BJ (cell line): Measurements from ENCODE around the gene NDUFA6. TPM values are rescaled to one million over a fixed set of nuclear protein-coding genes. Genes with fewer than 3 reads are reported as not detected.

Experiments used
- CTCF ChIA-PET: fragments of 350-600 bp; formaldehyde crosslinking; extraction: SDS; loops from one replicate; lab custom pipeline; 2021; ENCODE audit warnings: antibody characterized with exemption, inconsistent platforms; lab: Yijun Ruan, JAX
- POLR2A ChIA-PET: fragments of 300-600 bp; sonication (Branson Sonifier 250); formaldehyde crosslinking; extraction: SDS; loops from one replicate; lab custom pipeline; 2021; ENCODE audit warnings: antibody characterized with exemption; lab: Charles Lee
- DNase-seq: peaks from one replicate; pipeline ENCODE4 v3.0.0-alpha.2; 2011; ENCODE audit warnings: low read depth
- H3K27me3 ChIP-seq: 2 replicates; pipeline ENCODE4 v1.6.0; 2011; ENCODE audit warnings: low read length; ENCODE audit not compliant: control insufficient read depth, insufficient read depth
- H3K36me3 ChIP-seq: 2 replicates; pipeline ENCODE4 v1.5.1; 2011; ENCODE audit warnings: low read length; ENCODE audit not compliant: control insufficient read depth, insufficient read depth
- H3K4me3 ChIP-seq: 2 replicates; pipeline ENCODE4 v1.5.1; 2011; ENCODE audit warnings: low read depth, mild to moderate bottlenecking, control low read depth, low read length
- polyA plus RNA-seq: library from polyadenylated mRNA; depleted of rRNA; stranded (reverse); fragments of >200 nt; gene quantifications from 2 replicates; pipeline ENCODE4 v1.2.3, GENCODE V29; 2011
- TF ChIP-seq, protein P1 (sequence below): IDR thresholded peaks from 2 replicates; pipeline ENCODE4 v1.5.1; 2011; ENCODE audit warnings: low read depth, mild to moderate bottlenecking, control low read depth, inconsistent platforms, low read length, moderate library complexity; ENCODE audit not compliant: insufficient read depth

NDUFA6 gene
- polyA plus RNA-seq, 1 experiment = 76.0 TPM

DNA sequence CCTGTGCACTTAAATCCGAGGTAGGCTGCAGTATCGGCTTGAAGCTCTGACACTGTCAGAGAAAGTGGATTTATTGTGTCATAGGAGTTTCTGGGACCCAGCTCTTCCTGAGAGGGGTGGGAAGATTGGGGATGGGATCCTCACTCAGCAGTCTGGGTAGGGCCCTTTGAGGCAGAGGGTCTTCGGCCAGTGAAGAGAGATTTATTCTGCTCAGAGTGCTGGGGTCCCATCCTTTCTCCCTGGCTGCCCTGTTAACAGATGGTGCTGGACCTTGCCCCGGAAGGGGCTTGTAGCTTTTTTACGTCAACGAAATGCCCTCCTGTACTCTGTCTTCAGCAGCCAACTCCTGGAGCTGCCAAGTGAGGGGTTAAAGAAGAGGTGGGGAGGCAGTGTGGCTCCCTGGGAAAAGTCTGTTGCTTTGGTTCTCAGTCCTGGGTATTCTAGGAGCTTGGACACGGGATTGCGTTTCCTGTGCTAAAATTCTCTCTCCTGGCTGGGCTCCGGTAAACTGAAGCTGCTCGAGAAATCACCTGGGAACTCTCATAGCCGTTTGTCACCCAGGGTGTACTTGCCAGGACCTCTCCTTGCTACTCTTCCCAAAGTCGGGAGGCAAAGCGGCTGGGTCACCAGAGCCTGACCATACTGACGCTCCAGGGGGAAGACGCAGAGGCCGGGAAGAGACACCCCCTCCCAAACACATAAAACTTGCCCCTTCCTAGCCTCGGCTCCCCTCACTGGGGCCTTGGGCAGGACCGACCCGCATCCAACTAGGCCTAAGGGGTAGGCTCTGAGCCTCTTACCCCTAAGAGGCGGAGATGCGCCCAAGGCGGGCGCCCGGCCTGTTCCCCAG, 11.9 kb downstream of the NDUFA6 start:
- H3K27me3 ChIP-seq = no peaks in the 10 kb centered on the region
- TF ChIP-seq, protein P1, sequence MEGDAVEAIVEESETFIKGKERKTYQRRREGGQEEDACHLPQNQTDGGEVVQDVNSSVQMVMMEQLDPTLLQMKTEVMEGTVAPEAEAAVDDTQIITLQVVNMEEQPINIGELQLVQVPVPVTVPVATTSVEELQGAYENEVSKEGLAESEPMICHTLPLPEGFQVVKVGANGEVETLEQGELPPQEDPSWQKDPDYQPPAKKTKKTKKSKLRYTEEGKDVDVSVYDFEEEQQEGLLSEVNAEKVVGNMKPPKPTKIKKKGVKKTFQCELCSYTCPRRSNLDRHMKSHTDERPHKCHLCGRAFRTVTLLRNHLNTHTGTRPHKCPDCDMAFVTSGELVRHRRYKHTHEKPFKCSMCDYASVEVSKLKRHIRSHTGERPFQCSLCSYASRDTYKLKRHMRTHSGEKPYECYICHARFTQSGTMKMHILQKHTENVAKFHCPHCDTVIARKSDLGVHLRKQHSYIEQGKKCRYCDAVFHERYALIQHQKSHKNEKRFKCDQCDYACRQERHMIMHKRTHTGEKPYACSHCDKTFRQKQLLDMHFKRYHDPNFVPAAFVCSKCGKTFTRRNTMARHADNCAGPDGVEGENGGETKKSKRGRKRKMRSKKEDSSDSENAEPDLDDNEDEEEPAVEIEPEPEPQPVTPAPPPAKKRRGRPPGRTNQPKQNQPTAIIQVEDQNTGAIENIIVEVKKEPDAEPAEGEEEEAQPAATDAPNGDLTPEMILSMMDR = no peak
- POLR2A ChIA-PET = interaction anchor here (0.5 kb wide), 1 partner anchor 1013 kb away, joined by 3 read pairs; no protein-coding TSS in a partner anchor
- H3K4me3 ChIP-seq = peak overlapping the region; percentile 80
- peaks cover 15% of the 10 kb centered on the region for H3K36me3 ChIP-seq
- CTCF ChIA-PET = no interaction called here
- DNase-seq = no peak

DNA sequence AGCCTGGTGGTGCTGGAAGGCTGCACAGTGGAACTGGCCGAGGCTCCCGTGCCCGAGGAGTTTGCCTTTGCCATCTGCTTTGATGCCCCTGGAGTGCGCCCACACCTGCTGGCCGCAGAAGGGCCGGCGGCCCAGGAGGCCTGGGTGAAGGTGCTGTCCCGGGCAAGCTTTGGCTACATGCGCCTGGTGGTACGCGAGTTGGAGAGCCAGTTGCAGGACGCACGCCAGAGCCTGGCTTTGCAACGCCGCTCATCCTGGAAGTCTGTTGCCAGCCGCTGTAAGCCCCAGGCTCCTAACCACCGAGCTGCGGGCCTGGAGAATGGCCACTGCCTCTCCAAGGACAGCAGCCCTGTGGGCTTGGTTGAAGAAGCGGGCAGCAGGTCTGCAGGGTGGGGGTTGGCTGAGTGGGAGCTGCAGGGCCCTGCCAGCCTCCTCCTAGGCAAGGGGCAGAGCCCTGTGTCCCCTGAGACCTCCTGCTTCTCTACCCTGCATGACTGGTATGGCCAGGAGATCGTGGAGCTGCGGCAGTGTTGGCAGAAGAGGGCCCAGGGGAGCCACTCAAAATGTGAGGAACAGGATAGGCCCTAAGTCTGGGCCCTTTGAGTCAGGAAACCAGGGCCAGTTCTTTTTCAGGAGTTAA, 13.0 kb downstream of the NDUFA6 start:
- H3K36me3 ChIP-seq = peaks cover 12% of the 10 kb centered on the region
- POLR2A ChIA-PET = no interaction called here
- TF ChIP-seq, protein P1 = no peak
- H3K27me3 ChIP-seq = no peaks in the 10 kb centered on the region
- no peak for DNase-seq
- H3K4me3 ChIP-seq = no peak overlapping the region
- CTCF ChIA-PET = no interaction called here

DNA sequence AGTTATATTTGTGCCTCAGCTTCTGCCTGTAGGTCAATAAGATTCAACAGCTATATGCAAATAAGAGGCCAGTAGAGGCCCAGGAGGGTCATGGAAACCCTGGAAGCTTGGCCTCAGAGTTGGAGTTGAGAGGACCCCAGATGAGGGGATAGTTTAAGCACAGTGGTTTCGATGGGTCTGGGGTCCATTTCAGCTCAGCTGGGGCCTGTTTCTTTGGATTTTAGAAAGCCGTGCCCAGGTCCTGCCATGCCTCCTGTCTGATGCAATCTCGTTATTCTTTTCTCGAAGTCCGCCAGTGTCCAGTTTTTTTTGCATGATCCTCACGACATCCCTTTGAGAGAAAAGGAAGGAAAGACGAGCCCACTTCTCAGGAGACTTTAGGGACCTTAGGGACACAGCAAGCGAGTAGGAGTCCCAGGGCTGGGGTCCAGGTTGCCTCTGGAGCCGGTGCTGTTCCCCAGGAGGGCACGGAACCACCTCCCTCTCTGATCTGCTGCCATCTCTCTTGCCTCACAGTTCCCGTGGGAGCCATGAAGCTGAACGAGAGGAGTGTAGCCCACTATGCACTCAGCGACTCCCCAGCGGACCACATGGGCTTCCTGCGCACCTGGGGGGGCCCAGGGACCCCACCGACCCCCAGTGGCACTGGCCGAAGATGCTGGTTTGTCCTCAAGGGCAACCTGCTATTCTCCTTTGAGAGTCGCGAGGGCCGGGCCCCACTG, 13.6 kb downstream of the NDUFA6 start:
- DNase-seq = no peak
- Histone ChIP-seq H3K27me3 (no peaks in the 10 kb centered on the region), H3K36me3 (peaks cover 12% of the 10 kb centered on the region), H3K4me3 (no peak overlapping the region)
- TF ChIP-seq, protein P1 = no peak
- CTCF ChIA-PET = interaction anchor here (2.6 kb wide), 1 partner anchor 13 kb away, joined by 18 read pairs; the partner anchor contains the start of gene NDUFA6
- POLR2A ChIA-PET = no interaction called here

DNA sequence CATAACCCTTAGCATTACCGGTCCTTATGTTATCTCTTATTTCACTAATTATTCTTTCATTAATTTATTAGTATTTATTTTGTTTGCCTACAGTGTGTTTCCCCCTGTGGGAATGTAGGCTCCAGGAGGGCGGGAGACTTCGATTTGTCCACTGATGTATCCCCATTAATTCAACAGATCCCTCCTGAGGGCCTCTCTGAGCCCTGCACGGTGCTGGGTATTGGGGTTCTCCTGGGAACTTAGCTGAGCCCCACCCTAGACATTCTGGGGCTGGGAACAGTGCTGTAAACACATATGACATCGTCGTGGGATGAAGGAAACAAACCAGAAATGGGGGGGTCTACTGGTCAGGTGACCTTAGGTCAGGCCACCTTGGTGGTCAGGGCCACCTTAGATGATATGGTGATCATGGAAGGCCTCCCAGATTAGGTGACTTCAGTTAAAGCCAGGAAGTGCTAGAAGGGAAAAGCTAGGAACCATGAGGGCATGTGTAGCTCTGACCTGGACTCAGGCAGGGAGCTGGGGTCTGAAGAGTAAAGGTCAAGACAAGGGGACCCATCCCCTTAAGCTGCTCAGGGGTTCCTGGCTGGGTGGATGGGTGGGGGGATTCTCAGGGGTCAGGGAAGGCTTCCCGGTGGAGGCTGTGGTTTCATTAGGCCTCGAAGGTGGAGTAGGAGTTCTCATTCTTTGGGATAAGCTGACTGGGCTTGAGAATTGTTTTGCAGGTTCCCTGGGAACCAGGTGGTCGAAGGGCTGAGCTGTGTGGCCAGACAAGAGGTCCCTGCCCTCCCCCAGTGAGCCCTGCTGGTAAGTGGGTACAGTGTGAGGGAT, 15.5 kb downstream of the NDUFA6 start:
- peaks cover 12% of the 10 kb centered on the region for H3K36me3 ChIP-seq
- no peaks in the 10 kb centered on the region for H3K27me3 ChIP-seq
- TF ChIP-seq, protein P1 = no peak
- no peak for DNase-seq
- peak overlapping the region; percentile 82 for H3K4me3 ChIP-seq
- ChIA-PET POLR2A (interaction anchor here (0.5 to 0.6 kb wide), 2 partner anchors 274 to 618 kb away, joined by 8 to 19 read pairs; no protein-coding TSS in a partner anchor), CTCF (interaction anchor here (0.7 to 2.6 kb wide), 6 partner anchors 14 to 400 kb away, joined by 3 to 18 read pairs (median 4); partner anchors contain the start of gene NDUFA6)
